ENCODE results near the gene PTPRM.

DNA sequence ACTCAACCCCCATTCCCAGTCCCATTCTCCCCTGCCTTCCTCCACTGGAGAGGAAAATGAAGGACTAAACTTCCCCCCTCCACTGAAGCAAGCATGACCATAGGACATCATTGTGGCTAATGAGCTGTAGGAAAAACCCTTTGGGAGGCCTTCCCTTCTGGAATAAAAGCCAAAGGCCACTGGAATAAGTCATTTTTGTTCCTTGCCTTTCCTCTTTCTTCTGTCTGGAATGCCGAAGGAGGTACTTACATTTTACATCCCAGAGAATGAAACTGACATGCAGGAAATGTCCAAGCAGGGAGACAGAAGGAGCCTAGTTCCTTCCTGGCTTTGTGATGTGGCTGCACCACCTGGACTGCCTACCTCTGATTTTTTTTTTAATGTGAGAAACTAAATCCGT lies 9.1 kb upstream of the PTPRM start:
- TF ChIP-seq STAT1 (IDR thresholded peaks at IDR 0.05; ENCODE audit: unreplicated experiment) (no peak), POLR2AphosphoS5 (IDR thresholded peaks at IDR 0.05; ENCODE audit: low read depth) (no peak), EZH2 (IDR thresholded peaks at IDR 0.05; ENCODE audit: low read depth, unreplicated experiment) (no peak), NANOG (IDR thresholded peaks at IDR 0.05; ENCODE audit: borderline replicate concordance) (no peak), EZH2phosphoT487 (IDR thresholded peaks at IDR 0.05; ENCODE audit: unreplicated experiment) (no peak)
- TF ChIP-seq, protein P1, sequence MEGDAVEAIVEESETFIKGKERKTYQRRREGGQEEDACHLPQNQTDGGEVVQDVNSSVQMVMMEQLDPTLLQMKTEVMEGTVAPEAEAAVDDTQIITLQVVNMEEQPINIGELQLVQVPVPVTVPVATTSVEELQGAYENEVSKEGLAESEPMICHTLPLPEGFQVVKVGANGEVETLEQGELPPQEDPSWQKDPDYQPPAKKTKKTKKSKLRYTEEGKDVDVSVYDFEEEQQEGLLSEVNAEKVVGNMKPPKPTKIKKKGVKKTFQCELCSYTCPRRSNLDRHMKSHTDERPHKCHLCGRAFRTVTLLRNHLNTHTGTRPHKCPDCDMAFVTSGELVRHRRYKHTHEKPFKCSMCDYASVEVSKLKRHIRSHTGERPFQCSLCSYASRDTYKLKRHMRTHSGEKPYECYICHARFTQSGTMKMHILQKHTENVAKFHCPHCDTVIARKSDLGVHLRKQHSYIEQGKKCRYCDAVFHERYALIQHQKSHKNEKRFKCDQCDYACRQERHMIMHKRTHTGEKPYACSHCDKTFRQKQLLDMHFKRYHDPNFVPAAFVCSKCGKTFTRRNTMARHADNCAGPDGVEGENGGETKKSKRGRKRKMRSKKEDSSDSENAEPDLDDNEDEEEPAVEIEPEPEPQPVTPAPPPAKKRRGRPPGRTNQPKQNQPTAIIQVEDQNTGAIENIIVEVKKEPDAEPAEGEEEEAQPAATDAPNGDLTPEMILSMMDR (conservative IDR thresholded peaks at IDR 0.05; ENCODE audit: low read depth in 2 of 2), result no peak
